Endodermal cell (in vitro differentiated cells): Measurements from ENCODE around the gene TARBP1. TPM values are rescaled to one million over a fixed set of nuclear protein-coding genes. Genes with fewer than 3 reads are reported as not detected.

Experiments used
- DNase-seq: peaks from one replicate; pipeline ENCODE4 v3.0.0-alpha.2; 2017
- H3K27ac ChIP-seq: 2 replicates; pipeline ENCODE4 v1.5.1; 2013; ENCODE audit warnings: mild to moderate bottlenecking, low read depth, low read length, moderate library complexity
- H3K27me3 ChIP-seq: 2 replicates; pipeline ENCODE4 v1.6.1; 2013; ENCODE audit warnings: mild to moderate bottlenecking, low read length, moderate library complexity; ENCODE audit not compliant: insufficient read depth, control insufficient read depth, poor library complexity, severe bottlenecking
- H3K36me3 ChIP-seq: 2 replicates; pipeline ENCODE4 v1.7.0; 2013; ENCODE audit warnings: mild to moderate bottlenecking, low read length, moderate library complexity; ENCODE audit not compliant: control insufficient read depth, insufficient read depth
- H3K4me1 ChIP-seq: one replicate; pipeline ENCODE4 v1.7.0; 2013; ENCODE audit warnings: low read length; ENCODE audit not compliant: control insufficient read depth, insufficient read depth
- H3K4me3 ChIP-seq: 2 replicates; pipeline ENCODE4 v1.5.1; 2013; ENCODE audit warnings: mild to moderate bottlenecking, low read length, moderate library complexity
- H3K9ac ChIP-seq: 2 replicates; pipeline ENCODE4 v1.6.1; 2013; ENCODE audit warnings: mild to moderate bottlenecking, low read length, moderate library complexity; ENCODE audit not compliant: poor library complexity, severe bottlenecking; ENCODE audit errors: extremely low read depth
- H3K9me3 ChIP-seq: 2 replicates; pipeline ENCODE4 v1.6.1; 2013; ENCODE audit warnings: mild to moderate bottlenecking, low read length, moderate library complexity; ENCODE audit not compliant: control insufficient read depth
- H3K27ac Mint-ChIP-seq: 2 replicates; pipeline ENCODE4 v1.8.0; 2020; ENCODE audit warnings: mixed read lengths
- H3K27me3 Mint-ChIP-seq: 2 replicates; pipeline ENCODE4 v1.8.0; 2021; ENCODE audit warnings: mild to moderate bottlenecking, mixed read lengths; ENCODE audit not compliant: insufficient read depth
- H3K36me3 Mint-ChIP-seq: 2 replicates; pipeline ENCODE4 v1.8.0; 2020; ENCODE audit warnings: low read depth, mixed read lengths
- H3K4me1 Mint-ChIP-seq: 2 replicates; pipeline ENCODE4 v1.8.0; 2020; ENCODE audit warnings: mixed read lengths
- H3K4me3 Mint-ChIP-seq: 2 replicates; pipeline ENCODE4 v1.8.0; 2020; ENCODE audit warnings: mild to moderate bottlenecking, moderate library complexity, mixed read lengths
- H3K9me3 Mint-ChIP-seq: 2 replicates; pipeline ENCODE4 v1.8.0; 2020; ENCODE audit warnings: mild to moderate bottlenecking, mixed read lengths
- CTCF ChIP-seq: fragments of 200-600 bp; sonication (generic); conservative IDR thresholded peaks from 2 replicates; pipeline ENCODE4 v1.5.0; 2021; ENCODE audit warnings: antibody characterized with exemption, mild to moderate bottlenecking
- WGBS, 2 experiments: methylation state at CpG; one replicate each; pipeline versions ENCODE4 v1.1.5 to v1.1.7; 2013; ENCODE audit warnings: missing lambda C conversion rate in 2 of 2, mixed read lengths in 1 of 2; ENCODE audit not compliant: insufficient coverage in 1 of 2, insufficient read length in 1 of 2; 5-methylcytosine and 5-hydroxymethylcytosine counted together
- total RNA-seq, 2 donors: library from RNA; stranded (reverse); fragmentation: NEBNext Ultra II Directional in 1 of 2; extraction: Animal tissue kit (Norgen Biotek cat#: 25700) in 1 of 2; gene quantifications; 2 replicates in 1 of 2; 3 replicates in 1 of 2; pipeline ENCODE4 v1.2.1, GENCODE V29; 2021

The TARBP1 gene
- total RNA-seq, 2 donors from 2014 or later = 45.3 to 62.4 TPM

- Histone ChIP-seq H3K9ac (no peak overlapping the region), H3K4me1 (no peaks in the 10 kb centered on the region), H3K27ac (no peak overlapping the region), H3K36me3 (peaks cover 10% of the 10 kb centered on the region), H3K4me3 (no peak overlapping the region), H3K9me3 (no peaks in the 10 kb centered on the region), H3K27me3 (no peaks in the 10 kb centered on the region)
- H3K4me3 Mint-ChIP-seq = no peak overlapping the region
- H3K9me3 Mint-ChIP-seq = peaks cover 4% of the 10 kb centered on the region
- DNase-seq = no peak
- H3K27ac Mint-ChIP-seq = no peak overlapping the region
- H3K36me3 Mint-ChIP-seq = peaks cover 29% of the 10 kb centered on the region
- H3K27me3 Mint-ChIP-seq = no peaks in the 10 kb centered on the region
- TF ChIP-seq CTCF = no peak
- no peaks in the 10 kb centered on the region for H3K4me1 Mint-ChIP-seq
- 65 to 67% methylated on average over 3 of the region's 5 CpGs for WGBS, 2 experiments
Observed at GRCh38 chr1:234397732-234398131, 81.2 kb downstream of the TARBP1 start.

- peaks cover 15% of the 10 kb centered on the region for H3K36me3 ChIP-seq
- H3K9ac ChIP-seq = no peak overlapping the region
- H3K4me3 Mint-ChIP-seq = no peak overlapping the region
- peaks cover 4% of the 10 kb centered on the region for H3K9me3 Mint-ChIP-seq
- H3K9me3 ChIP-seq = no peaks in the 10 kb centered on the region
- no peaks in the 10 kb centered on the region for H3K4me1 Mint-ChIP-seq
- WGBS, 2 experiments = 93 to 97% methylated on average over 6 of the region's 6 CpGs
- peaks cover 33% of the 10 kb centered on the region for H3K36me3 Mint-ChIP-seq
- H3K27ac Mint-ChIP-seq = no peak overlapping the region
- no peaks in the 10 kb centered on the region for H3K4me1 ChIP-seq
- DNase-seq = no peak
- no peaks in the 10 kb centered on the region for H3K27me3 ChIP-seq
- H3K27me3 Mint-ChIP-seq = no peaks in the 10 kb centered on the region
- H3K4me3 ChIP-seq = no peak overlapping the region
- H3K27ac ChIP-seq = no peak overlapping the region
- no peak for TF ChIP-seq CTCF
Observed at GRCh38 chr1:234396871-234397270, 82.1 kb downstream of the TARBP1 start.

GRCh38 chr1:234396092-234396491 lies 82.9 kb downstream of the TARBP1 start:
- Histone ChIP-seq H3K9me3 (no peaks in the 10 kb centered on the region), H3K9ac (no peak overlapping the region), H3K4me3 (no peak overlapping the region), H3K4me1 (no peaks in the 10 kb centered on the region), H3K27me3 (no peaks in the 10 kb centered on the region), H3K36me3 (peaks cover 19% of the 10 kb centered on the region), H3K27ac (no peak overlapping the region)
- Mint-ChIP-seq H3K27ac (no peak overlapping the region), H3K36me3 (peaks cover 38% of the 10 kb centered on the region), H3K4me1 (no peaks in the 10 kb centered on the region), H3K4me3 (no peak overlapping the region), H3K27me3 (no peaks in the 10 kb centered on the region), H3K9me3 (peaks cover 4% of the 10 kb centered on the region)
- WGBS, 2 experiments = 94 to 96% methylated on average over 7 to 8 of the region's 8 CpGs
- TF ChIP-seq CTCF = no peak
- DNase-seq = no peak
